LNCaP clone FGC (cell line): ENCODE results near the gene ZNF431.
"Not testable (repeated sequence)": the region's sequence is repeated elsewhere in the genome, so short reads cannot be mapped to it uniquely, and the experiment has no call there.

ENCODE experiments used
- DNase-seq: peaks from one replicate; pipeline ENCODE4 v3.0.0-alpha.2; 2011; ENCODE audit warnings: low read depth
- H3K4me3 ChIP-seq: 2 replicates; pipeline ENCODE4 v1.5.1; 2011; ENCODE audit warnings: mild to moderate bottlenecking, low read depth, low read length, control low read depth
- CTCF ChIP-seq: IDR thresholded peaks from 2 replicates; pipeline ENCODE4 v1.5.1; 2012; ENCODE audit warnings: mild to moderate bottlenecking; ENCODE audit not compliant: control insufficient read depth, insufficient read depth; ENCODE audit errors: extremely low read depth

ZNF431 gene

GRCh38 chr19:21128901-21129698 lies 12.7 kb upstream of the ZNF431 start:
- TF ChIP-seq CTCF, result no peak
- H3K4me3 ChIP-seq, result no peak overlapping the region
- DNase-seq, result no peak

GRCh38 chr19:21130097-21130775 lies 11.6 kb upstream of the ZNF431 start:
- H3K4me3 ChIP-seq, result no peak overlapping the region
- peak; percentile 53 for DNase-seq
- TF ChIP-seq CTCF, result no peak

- no peak for DNase-seq
- no peak for TF ChIP-seq CTCF
- no peak overlapping the region for H3K4me3 ChIP-seq
These were observed 8.2 kb upstream of the ZNF431 start for GRCh38 chr19:21133633-21134032.

- no peak for DNase-seq
- no peak overlapping the region for H3K4me3 ChIP-seq
- no peak for TF ChIP-seq CTCF
These were observed 6.9 kb upstream of the ZNF431 start for GRCh38 chr19:21134934-21135366.

- H3K4me3 ChIP-seq, result no peak overlapping the region
- no peak for DNase-seq
- TF ChIP-seq CTCF, result no peak
These were observed 6.4 kb upstream of the ZNF431 start for GRCh38 chr19:21135433-21135832.

- no peak overlapping the region for H3K4me3 ChIP-seq
- DNase-seq, result no peak
- TF ChIP-seq CTCF, result no peak
These were observed 3.7 kb upstream of the ZNF431 start for GRCh38 chr19:21138130-21138529.

- H3K4me3 ChIP-seq, DNase-seq: not testable (repeated sequence)
These were observed 834 bp upstream of the ZNF431 start for GRCh38 chr19:21141006-21141405.
